SKM-1 (cell line): Measurements from ENCODE around the gene KCNK1.

Experiments used
- DNase-seq: peaks from one replicate; lab custom pipeline; 2025; ENCODE audit not compliant: unreplicated experiment; lab: John Stamatoyannopoulos, UW

The KCNK1 gene

DNA sequence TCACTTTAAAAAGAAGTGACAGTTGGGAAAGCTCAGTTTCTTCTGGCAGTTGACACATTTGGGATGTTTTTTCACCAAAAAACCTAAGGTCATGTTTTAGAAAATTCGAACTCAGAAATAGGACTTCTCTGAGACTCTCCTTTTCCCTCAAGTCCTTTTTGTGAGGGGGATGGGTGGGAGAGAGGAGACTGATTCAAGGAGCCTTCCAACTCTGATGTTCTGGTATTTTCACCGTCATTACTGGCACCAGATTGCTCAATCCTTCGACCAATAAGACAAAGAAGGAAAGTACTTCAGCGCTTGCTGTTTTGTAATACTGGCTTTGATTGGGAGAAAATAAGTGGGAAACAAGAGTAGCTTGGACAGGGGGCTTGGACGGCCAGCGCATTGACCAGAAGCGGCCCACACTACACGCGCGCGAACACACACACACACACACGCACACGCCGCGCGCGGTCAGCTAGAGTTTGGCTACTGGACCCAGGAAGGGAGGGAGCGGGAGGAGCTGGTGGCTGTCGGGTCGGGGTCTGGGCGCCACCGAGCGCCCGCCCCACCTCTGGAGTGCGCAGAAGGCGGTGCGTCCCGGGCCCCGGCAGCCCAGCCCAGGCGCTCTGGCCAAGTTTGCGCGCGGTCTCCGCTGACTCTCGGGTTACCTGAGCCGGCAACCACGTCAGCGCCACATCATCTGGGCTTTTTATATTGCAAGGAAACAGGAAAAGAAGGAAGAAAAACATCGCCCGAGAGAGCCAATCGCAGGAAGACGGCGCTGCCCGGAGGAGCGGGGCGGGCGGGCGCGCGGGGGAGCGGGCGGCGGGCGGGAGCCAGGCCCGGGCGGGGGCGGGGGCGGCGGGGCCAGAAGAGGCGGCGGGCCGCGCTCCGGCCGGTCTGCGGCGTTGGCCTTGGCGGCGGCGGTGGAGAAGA, at the start of gene KCNK1:
Gene KCNK1 (plus strand): TSS at position 855 of the 921 bp plus-strand sequence. CDS start 66 bp downstream, at position 921.
- DNase-seq = no peak

DNA sequence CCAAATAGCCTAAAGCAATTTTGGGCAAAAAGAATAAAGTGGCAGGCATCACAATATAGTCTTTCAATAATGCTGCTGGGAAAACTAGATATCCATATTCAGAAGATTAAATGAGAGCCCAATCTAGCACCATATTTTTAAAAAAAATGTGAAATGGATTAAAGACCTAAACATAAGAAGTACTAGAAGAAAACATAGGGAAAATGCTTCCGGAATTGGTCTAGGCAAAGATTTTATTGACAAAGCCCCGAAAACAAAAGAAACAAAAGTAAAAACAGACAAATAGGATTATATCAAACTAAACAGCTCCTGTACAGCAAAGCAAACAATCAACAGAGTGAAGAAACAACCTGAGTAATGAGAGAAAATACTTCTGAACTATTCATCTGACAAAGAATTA, 48.6 kb upstream of the KCNK1 start:
- DNase-seq = no peak

DNA sequence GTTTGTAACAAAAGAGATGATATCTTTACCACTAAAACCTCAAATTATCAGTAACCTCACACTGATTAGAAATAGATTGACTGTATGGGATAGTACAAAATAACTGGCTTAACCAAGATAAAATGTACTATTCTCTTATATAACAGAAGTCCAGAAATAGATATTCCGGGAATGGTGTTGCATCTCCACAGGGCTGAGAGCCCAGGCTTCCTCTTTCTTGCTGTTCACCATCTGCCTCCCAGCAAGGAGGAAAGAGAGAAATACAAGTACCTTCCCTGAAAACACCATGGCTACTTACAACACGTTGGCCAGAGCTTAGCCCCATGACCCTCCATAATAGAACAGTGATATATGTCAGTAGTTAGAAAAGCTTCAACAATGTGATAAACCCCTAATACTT, 47.0 kb upstream of the KCNK1 start:
- DNase-seq = no peak

DNA sequence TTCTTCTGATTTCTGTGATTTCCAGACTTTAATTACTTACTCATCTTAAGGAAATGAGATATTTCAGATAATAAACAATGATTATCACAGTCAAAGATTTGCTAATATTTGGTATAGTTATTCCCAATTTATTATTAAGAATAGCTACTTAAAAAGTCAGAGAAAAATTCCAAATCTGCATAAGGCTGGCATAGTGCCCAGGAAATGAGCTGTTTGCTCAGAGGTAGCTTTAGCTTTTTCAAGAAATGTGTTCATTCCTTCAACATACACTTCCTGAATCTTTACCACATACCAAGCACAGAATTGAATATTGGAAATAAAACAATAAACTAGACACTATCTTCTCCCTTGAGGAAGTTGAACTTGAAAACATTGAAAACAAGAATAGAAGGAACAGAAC, 44.3 kb upstream of the KCNK1 start:
- DNase-seq = no peak

DNA sequence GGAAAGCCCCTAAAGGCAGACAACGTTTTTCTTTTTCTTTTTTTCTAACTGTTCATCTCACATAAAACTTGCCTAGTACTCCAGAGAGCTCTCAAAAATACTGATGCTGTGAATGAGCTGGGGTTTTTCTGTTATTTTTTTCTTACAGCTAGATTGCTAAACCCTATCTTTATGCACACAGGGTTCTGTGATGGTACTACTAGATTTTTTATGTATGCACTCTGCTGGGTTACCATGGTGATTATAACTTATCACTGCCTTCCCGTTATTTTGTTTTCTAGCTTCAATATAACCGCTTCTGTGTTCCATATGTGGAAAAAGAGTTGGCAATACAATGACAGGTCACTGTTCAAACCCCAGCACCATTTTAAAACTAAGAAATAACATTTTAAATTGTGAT, 43.7 kb upstream of the KCNK1 start:
- no peak for DNase-seq

DNA sequence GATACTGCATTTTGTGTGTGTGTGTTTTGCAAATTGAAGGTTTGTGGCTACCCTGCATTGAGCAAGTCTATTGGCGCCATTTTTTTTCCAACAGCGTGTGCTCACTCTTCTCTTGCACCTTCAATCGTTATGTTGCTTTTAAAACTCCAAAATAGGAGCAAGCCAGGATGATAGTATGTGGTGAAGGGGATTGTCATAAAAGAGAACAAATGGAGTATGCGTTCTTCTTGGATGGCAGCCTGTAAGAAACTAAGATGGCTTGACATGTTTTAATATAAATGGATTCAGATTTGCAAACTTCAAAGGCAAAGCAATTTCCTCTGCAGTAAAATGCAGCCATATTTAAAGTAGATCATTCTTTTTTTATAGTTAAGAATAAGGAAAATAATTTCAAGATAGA, 43.2 kb upstream of the KCNK1 start:
- no peak for DNase-seq

DNA sequence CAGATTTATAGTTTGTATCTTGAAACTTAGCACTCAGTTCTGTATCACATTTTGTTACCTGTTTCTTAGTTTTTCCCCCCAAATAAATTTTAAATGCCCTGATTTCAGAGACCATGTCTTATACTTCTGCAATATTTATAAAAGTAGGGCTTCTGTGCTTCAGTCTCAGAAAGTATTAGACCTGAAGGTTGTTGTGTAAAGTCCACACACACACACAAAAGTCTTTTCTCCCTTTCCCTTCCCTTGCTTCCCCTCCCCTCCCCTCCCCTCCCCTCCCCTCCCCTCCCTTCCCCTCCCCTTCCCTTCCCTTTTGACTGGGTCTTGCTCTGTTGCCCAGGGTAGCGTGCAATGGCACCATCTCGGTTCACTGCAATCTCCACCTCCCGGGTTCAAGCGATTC, 41.0 kb upstream of the KCNK1 start:
- DNase-seq = no peak

DNA sequence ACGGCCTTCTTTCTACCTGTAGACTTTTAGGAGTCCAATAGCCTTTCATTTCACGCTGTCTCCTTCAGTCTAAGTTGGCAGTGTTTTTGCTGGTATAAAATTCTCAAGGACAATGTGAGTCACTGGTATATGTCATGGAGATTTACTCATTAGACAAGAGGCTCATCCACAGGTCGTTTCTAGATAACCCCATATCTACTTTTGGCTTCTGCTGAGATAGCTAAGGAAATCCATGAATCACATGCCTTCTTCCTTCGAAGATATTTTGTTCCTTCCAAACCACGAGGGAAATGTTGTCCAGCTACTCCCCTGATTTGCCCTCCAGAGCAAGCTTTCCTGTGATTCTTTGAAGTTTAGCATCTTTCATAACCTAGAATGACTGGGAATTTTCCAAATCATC, 38.5 kb upstream of the KCNK1 start:
- DNase-seq = no peak

DNA sequence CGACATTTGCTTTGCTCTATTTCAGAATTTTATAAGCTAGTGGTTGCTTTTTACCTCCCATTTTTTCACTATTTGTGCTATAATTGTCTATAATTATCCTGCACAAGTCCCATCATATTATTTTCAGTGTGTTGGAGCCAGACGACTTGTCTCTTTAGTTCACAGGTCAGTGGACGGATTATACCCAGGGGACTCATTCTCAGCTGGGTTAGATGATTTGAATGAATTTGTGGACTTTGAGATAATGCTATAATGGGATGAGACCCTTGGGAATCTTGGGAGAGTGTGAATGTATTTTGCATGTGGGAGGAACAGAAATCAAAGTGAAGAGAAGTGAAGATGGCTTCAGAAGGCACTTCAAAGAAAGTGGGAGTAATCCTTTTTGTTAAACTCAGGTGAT, 31.5 kb upstream of the KCNK1 start:
- no peak for DNase-seq

DNA sequence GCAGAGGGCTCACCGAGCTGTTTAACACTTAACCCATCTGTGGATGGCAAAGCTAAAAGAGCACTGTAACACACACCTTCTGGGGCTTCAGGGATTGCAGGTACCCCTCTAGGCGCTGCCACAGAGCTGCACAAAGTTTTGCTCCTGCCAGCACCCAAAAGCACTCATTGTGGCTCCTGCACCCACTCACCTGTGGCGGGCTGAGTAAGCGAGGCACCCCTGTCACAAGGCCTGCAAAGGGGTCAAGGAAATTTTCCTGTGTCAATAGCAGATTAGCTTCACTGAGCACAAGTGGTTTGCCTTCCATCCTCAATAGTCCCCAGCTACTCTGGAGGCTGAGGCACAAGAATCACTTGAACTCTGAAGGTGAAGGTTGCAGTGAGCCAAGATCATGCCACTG, 29.5 kb upstream of the KCNK1 start:
- DNase-seq = no peak

DNA sequence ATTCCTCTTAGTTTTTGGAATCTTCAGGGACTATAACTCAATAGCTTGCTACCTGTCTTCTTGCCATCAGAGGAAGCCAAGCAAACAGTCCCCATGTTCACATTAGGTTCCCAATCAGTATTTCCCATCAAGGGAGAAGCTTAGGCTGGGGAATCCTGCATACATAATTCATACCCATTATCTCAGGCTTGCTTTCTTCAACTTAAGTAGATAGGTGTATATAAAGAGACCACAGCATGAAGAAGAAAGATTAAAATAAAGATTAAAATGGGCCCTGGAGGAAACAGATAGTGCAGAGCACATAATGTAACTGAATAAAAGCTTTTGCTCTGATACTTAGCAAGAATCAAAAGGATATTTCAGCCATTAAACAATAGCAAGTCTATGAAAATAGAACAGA, 29.0 kb upstream of the KCNK1 start:
- no peak for DNase-seq

DNA sequence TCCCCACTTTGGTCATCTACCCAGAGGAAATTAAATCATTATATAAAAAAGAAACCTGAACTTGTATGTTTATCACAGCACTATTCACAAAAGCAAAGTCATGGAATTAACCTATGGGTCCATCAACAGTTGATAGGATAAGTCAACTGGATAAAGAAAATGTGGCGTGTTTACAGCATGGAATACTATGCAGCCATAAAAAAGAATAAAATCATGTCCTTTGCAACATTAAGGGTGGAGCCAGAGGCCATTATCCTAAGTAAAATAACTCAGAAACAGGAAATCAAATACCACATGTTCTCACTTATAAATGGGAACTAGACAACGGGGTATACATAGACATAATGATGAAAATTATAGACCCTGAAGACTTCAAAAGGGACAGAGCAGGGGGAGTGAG, 27.6 kb upstream of the KCNK1 start:
- DNase-seq = no peak

DNA sequence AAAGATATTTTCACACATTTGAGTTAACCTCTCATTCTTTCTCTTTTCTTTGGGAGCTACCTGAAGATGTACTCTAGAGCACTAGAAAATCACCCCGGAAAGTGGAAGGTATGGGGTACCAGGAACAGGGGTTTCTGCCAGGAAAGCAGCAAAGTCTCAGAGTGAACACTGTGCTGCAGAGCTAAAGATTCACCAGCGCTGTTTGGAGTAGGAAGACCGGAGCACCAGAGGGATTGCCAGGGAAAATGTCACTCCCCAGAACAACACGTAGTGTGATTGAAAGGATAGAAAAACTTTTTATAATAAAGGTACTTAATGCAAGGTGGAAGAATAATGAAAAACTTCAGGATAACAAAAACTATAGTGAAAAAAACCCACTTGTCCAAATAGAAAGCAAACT, 26.7 kb upstream of the KCNK1 start:
- no peak for DNase-seq

DNA sequence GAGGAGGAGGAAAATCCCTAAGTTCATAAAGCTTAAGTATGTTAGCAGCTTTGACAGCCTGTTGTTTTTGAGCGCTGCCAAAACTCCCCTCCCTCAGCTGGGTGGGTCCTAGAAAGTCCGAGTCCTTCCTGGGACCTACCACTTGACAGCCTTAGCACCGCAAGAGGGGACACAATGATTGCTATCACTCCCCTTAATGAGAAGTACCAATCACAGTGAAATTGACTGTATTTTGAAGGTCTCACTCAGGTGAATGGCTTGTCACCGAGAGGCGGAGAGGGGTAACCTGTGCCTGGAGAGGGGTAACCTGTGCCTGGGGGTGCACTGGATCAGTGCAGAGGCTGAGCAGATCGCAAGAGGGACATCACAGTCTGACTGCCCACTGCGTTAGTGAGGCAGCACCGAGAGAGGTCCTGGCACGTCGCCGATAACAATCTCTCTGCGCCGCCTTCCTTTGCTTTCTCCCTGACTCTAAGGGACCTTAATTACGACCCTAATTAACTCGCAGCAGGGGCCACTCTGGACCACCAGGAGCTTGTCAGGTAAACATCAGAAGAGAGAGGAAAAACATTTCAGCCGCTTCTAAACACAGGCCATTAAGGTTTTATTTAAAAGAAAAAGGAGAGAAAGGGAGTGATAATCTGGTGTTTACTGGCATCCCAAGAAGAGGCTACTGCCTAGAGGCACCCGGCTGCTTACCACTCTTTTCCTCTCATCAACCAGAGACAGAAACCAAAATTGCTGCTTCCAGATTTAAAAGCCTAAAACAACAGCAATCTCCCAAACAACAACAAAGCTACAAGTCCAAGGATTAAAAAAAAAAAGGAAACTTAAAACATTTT, 25.7 kb upstream of the KCNK1 start:
- DNase-seq = no peak

DNA sequence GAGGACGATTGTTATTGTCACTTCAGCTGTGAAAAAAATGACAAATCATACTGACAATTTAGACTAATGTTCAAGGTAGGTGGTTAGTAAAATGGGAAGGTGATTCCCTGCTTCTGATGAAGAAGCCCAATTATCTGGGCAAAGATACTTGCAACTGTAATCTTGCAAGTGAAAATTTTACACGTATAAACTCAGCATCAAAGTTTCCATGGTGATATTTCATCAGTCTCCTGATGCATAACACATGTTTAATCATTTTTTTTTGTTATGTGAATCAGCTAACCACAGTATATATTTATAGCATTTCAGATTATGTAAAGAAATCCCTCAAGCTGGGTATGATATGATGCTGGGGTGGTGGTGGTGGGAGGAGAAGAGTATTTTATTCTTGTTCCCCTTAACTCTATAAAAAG, 16.4 kb upstream of the KCNK1 start:
- DNase-seq = no peak

DNA sequence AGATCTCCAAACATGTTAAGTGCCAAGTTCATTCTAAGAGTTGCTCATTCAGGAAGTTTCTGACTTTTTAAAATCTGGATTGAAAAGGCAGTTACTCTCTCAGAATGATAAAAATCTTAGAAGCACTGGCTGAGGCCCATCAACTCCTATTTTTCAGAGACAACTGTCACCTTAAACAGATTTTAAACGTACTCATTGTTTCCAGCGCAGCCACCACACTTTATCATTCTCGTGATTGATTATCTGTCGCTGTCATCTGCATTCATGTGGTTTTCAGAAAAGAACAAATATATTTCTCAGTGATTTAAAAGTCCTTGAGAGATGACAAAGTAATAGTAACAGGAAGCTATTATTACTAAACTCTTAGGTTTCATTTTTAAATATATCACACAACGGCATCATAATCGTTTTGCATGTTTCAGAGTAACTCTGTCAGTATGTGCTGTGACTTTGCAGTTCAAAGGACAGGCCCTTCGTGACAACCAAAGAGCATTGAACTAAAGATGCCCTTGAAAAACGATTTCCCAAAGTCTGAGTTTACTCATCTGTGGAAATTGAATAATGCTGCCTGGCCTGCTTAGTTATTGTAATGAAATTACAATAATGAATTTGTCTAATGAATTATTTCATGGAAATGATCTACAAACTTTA, 14.9 kb upstream of the KCNK1 start:
- no peak for DNase-seq

DNA sequence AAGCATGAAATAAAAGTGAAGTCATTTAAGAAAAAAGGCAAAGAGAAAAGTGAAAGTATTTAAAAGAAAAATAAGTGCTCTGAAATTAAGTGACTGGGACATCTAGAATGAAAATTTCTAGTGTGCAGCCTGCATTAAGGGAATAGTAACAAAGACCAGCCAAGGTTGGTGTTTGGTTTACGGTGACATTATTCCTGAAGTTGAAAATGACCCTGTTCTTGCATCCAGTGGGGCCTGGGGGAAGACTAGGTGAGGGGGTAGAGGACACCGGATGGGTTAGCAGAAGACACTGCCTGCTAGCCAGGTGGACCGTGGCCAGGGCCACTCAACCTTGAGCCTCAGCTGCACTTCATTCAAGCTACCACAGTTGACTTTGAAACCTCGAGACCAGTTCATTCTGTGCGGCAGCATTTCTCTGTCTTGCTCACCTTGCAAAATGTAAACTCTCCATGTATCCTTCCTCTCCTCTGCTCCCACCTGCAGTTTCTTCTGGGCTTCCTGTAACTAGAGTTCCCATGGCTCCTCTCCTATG, 14.3 kb upstream of the KCNK1 start:
- DNase-seq = no peak

DNA sequence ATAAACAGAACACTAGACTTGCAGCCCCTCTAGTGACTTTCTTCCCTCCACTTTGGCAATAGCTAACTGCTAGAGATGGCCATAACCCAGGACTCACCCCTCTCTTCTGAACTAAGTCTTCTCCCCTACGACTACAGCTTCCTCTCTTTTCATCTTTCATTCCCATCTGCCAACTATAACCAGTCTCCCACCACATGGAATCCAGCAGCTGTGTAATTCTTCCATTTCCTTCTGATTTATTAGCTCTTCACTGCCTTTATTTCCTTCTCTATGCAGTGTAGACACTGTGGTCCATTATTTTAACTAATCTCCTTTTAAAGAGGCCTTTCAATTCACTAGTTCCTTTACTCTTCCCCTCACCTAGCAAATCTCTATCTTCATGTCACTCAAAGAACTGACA, 13.4 kb upstream of the KCNK1 start:
- DNase-seq = no peak

DNA sequence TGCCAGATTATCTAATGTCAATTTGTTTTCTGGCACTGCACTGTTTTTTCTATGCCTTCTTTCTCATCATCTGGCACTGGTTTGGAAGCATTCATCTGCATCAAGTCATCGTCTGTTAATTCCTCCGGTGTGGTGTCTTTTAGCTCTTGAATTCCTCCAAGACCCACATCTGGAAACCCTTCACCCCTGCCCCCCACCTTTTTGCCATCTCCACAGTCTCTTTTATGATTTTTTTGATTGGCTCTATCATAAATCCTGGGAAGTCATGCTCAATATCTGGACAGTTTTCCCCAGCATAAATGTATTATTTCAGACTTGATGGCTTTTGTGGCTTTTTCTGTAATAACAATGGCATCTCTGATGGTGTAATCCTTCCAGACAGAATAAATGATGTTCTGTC, 10.4 kb upstream of the KCNK1 start:
- DNase-seq = no peak

DNA sequence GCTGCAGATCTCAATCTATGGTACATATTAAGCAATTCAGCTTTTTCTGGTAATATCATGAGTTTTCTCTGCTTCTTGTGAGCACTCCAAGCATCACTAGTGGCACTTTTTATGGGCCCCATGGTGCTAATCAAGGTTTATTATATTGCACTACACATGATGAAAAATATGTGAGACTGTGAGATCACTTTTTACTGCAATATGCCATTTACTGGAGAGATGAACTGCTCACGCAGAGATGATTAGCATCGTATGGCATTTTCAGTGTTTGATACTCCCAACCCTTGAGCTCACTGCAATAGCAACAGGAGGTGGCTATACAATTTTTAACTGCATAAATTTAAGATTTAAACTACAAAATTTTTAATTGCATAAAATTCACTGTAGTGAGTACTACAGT, 8.7 kb upstream of the KCNK1 start:
- DNase-seq = no peak

DNA sequence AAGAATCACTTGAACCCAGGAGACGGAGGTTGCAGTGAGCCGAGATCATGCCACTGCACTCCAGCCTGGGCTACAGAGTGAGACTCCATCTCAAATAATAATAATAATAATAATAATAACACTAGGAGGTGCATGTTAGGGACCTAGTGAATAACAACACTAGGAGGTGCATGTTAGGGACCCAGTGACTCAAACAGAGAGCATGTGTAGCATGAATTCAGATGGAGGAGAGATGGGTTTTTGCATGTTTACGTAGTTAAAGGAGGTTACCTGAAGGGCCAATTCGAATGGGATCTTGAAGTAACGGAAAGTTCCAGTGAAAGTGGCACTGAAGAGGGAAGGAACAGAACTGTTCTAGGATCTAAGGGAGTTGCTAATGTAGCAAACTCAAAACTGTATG, 7.1 kb upstream of the KCNK1 start:
- no peak for DNase-seq
